Measurements from ENCODE around the gene TEX52.
"Not testable (repeated sequence)": the region's sequence is repeated elsewhere in the genome, so short reads cannot be mapped to it uniquely, and the experiment has no call there.

Gene TEX52

DNA sequence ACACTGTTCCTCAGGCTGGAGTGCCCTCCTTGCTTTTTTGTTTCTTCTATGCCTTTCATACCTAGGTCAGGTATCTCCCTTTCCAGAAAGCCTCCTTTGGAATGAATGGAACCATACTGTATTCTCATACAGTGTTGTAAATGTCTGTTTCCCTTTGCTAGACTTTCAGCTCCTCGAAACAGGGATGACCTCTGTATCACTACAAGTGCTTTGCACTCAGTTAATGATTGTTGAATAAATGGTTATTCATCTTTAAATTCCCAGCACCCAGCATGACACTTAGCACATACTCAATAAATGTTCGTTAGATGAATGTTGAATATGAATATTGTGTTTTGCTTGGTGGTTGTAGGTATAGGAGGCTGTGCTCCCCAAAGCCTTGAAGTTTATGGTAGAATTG lies 28.0 kb upstream of the TEX52 start:
- DNase-seq (ENCODE audit: low read depth): no peak
- H3K4me3 ChIP-seq (ENCODE audit: low read depth, low read length): no peak overlapping the region
- TF ChIP-seq, protein P1, sequence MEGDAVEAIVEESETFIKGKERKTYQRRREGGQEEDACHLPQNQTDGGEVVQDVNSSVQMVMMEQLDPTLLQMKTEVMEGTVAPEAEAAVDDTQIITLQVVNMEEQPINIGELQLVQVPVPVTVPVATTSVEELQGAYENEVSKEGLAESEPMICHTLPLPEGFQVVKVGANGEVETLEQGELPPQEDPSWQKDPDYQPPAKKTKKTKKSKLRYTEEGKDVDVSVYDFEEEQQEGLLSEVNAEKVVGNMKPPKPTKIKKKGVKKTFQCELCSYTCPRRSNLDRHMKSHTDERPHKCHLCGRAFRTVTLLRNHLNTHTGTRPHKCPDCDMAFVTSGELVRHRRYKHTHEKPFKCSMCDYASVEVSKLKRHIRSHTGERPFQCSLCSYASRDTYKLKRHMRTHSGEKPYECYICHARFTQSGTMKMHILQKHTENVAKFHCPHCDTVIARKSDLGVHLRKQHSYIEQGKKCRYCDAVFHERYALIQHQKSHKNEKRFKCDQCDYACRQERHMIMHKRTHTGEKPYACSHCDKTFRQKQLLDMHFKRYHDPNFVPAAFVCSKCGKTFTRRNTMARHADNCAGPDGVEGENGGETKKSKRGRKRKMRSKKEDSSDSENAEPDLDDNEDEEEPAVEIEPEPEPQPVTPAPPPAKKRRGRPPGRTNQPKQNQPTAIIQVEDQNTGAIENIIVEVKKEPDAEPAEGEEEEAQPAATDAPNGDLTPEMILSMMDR (IDR thresholded peaks at IDR 0.05; ENCODE audit: low read depth, low read length, missing control alignments): no peak

- TF ChIP-seq, protein P1 (IDR thresholded peaks at IDR 0.05; ENCODE audit: low read depth, low read length, missing control alignments): no peak
- H3K4me3 ChIP-seq (ENCODE audit: low read depth, low read length): no peak overlapping the region
- DNase-seq (ENCODE audit: low read depth): no peak
Measured at GRCh38 chr12:2879853-2880252, 23.0 kb upstream of the TEX52 start.

DNA sequence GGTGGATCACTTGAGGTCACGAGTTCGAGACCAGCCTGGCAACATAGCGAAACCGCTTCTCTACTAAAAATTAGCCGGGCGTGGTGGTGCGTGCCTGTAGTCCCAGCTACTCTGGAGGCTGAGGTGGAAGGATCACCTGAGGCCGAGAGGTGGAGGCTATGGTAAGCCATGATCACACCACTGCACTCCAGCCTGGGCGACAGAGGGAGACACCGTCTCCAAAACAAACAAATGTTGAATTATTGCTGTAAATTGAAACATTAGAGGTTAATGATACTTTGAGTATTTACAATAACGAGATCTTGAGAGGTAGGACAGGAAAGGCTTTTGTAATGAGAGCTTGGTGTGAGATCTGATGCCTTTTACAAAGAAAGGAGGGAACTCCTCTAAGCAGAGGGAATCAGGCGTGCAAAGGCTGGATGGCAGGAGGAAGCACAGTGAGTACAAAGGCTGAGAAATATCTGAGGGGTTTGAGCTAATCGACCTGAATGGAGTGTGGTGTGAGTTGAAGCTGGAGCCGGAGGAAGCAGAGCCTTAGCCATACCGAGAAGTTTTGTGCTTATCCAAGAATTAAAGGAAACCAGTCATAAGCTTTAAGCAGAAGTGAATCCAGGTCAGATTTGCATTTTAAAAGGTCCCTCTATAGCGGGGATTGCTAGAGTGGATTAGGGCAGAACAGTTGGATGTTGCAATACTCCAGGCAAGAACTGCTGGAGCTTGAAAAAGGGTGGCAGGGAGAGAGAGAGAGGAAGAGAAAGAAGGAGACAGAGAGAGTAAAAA lies 21.3 kb upstream of the TEX52 start:
- DNase-seq (ENCODE audit: low read depth): no peak
- peak overlapping the region; percentile 67 for H3K4me3 ChIP-seq (ENCODE audit: low read depth, low read length)
- TF ChIP-seq, protein P1 (IDR thresholded peaks at IDR 0.05; ENCODE audit: low read depth, low read length, missing control alignments): no peak

DNA sequence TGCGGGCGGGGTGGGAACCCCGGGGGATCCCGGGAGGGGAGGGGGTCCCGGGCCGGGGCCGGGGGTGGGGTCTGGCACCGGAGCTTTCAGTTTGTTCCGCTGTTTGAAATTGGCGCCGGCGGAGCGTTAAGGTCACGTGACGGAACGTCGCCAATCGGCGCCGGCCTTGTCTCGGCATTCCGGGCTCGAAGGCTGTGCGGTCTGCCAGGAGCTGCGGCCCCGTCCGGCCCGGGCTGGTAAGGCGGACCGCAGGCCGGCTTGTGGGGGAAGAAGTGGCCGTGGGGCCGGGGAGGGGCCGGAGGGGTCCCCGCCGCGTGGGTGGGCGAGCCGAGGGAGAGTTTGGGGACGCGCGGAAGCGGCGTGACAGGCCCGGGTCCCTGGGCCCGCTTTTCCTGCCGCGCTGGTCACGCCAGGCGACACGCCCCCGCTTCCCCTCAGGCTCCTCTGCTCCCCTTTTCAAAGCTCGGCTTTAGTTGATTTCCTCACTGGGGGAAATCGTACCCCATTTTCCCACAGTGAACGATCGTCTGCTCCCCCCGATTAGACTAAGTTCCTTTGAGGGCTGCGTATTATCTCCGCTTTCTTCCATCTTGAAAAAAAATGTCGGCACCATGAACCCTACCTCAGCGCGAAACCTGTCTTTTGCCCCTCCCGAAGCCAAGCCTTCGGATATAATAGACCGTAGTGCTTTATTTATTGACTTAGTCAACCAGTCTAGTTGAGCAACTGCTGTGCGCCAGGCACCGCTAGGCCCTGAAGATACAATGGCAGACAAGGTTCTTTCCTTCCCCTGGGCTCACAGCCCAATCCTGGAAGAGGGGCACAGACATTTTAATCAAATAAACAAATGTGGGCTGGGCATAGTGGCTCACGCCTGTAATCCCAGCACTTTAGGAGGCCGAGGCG lies 20.5 kb upstream of the TEX52 start, which contains the start of the genes FOXM1 and RHNO1:
Gene FOXM1, minus strand, starts transcription at position 128 of the 906 bp plus-strand sequence. CDS start 2,696 bp downstream, outside the sequence.
Gene RHNO1, plus strand, starts transcription at position 177 of the 906 bp plus-strand sequence. CDS start 8,144 bp downstream, outside the sequence.
- DNase-seq (ENCODE audit: low read depth): peak; percentile 53
- peak within 1 kb of the TSS; percentile 67 for H3K4me3 ChIP-seq (ENCODE audit: low read depth, low read length)
- TF ChIP-seq, protein P1 (IDR thresholded peaks at IDR 0.05; ENCODE audit: low read depth, low read length, missing control alignments): no peak

DNA sequence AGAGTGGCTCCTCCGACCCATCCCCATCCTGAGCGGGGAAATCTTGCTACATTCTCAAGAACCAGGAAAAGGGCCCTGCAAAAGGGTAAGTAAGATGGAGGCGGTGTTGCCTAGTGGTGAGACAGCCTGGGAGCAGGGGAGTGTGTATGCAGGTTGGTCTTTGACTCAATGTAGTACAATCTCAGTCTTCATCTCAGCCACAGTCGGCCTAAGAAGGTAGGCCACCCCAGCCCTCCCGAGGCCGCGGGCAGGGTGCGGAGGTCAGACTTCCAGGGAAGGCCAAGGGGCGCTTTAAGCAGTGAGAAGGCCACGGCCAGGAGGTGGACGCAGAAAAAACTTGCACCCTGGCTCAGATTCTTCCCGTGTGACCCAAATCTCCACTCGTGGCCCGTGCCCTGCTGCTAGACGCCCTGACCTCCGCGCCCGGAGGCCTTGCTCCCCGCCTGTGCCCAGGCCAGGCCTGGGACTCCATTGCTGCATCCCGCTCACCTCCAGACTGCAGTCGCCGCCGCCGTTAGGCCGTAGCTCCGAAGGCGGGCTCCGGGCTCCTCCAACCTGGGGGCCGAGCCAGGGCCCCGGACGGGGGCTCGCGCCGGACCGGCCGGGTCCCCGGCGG lies 19.7 kb upstream of the TEX52 start:
- DNase-seq (ENCODE audit: low read depth): no peak
- H3K4me3 ChIP-seq (ENCODE audit: low read depth, low read length): peak overlapping the region; percentile 67

DNA sequence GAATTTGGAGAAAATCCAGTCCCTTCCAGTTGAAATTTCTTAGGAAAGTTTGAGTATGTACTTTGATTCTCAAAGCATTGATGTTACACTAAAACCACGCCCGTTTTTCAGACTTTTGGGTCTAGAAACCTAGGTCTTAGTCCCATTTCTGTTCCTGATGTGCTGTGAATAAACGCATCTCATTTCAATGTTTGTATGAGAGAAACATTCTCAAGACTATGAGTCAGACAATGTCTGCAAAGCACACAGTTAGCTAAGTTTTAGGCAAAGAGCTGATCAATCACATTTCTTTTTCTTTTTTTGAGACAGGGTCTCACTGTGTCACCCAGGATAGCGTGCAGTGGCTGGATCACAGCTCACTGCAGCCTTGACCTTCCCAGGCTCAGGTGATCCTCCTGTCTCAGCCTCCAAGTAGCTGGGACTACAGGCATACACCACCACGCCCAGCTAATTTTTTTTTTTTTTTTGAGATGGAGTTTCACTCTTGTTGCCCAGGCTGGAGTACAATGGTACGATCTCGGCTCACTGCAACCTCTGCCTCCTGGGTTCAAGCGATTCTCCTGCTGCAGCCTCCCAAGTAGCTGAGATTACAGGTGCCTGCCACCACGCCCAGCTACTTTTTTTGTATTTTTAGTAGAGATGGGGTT lies 12.3 kb upstream of the TEX52 start:
- not testable (repeated sequence) for H3K4me3 ChIP-seq (ENCODE audit: low read depth, low read length); DNase-seq (ENCODE audit: low read depth)

More for the DNA sequence above, 19.7 kb upstream of the TEX52 start:
- TF ChIP-seq, protein P1 (IDR thresholded peaks at IDR 0.05; ENCODE audit: low read depth, low read length, missing control alignments): no peak
